Glomerular visceral epithelial cell (primary cell): ENCODE data around the gene SCRN2.

Source experiments
- DNase-seq: peaks from one replicate; pipeline ENCODE4 v3.0.0-alpha.2; 2016; ENCODE audit errors: extremely low spot score

The SCRN2 gene

GRCh38 chr17:47840742-47841487 lies at the start of gene SCRN2:
TSS of gene SCRN2 (minus strand) at chr17:47841273. CDS start at chr17:47840843, 430 bp downstream.
- DNase-seq: peak; percentile 93

- peak; percentile 87 for DNase-seq
Observed at GRCh38 chr17:47889734-47890529, 48.9 kb upstream of the SCRN2 start.

GRCh38 chr17:47888293-47888692 lies 47.2 kb upstream of the SCRN2 start:
- DNase-seq: no peak

- no peak for DNase-seq
Observed at GRCh38 chr17:47884905-47885730, 44.0 kb upstream of the SCRN2 start.

GRCh38 chr17:47884427-47884740 lies 43.3 kb upstream of the SCRN2 start:
- no peak for DNase-seq

- no peak for DNase-seq
Observed at GRCh38 chr17:47883589-47884426, 42.7 kb upstream of the SCRN2 start.

GRCh38 chr17:47882695-47883588 lies 41.9 kb upstream of the SCRN2 start:
- DNase-seq: no peak

- DNase-seq: peak; percentile 25
Observed at GRCh38 chr17:47882247-47882646, 41.2 kb upstream of the SCRN2 start.

- DNase-seq: no peak
Observed at GRCh38 chr17:47879776-47880454, 38.8 kb upstream of the SCRN2 start.

GRCh38 chr17:47879028-47879585 lies 38.0 kb upstream of the SCRN2 start:
- peak; percentile 78 for DNase-seq

- no peak for DNase-seq
Observed at GRCh38 chr17:47878203-47879027, 37.3 kb upstream of the SCRN2 start.

GRCh38 chr17:47877368-47878034 lies 36.4 kb upstream of the SCRN2 start:
- no peak for DNase-seq

GRCh38 chr17:47875011-47875985 lies 34.2 kb upstream of the SCRN2 start:
- DNase-seq: no peak

GRCh38 chr17:47873200-47874090 lies 32.4 kb upstream of the SCRN2 start:
- no peak for DNase-seq

- peak; percentile 50 for DNase-seq
Observed at GRCh38 chr17:47872651-47873161, 31.6 kb upstream of the SCRN2 start.
